Fibroblast of lung (primary cell): ENCODE data around the gene HCN1. TPM values are rescaled to one million over a fixed set of nuclear protein-coding genes. Genes with fewer than 3 reads are reported as not detected.

Experiments used
- DNase-seq, 2 donors: peaks; one replicate each; pipeline versions ENCODE4 v3.0.0 to v3.0.0-alpha.2; 2010; ENCODE audit warnings: low read depth in 2 of 2
- H2AFZ ChIP-seq: 2 replicates; pipeline ENCODE4 v1.5.1; 2012; ENCODE audit warnings: low read length, control low read depth, inconsistent platforms
- H3K27ac ChIP-seq: 2 replicates; pipeline ENCODE4 v1.5.1; 2011; ENCODE audit warnings: low read length, control low read depth; ENCODE audit not compliant: insufficient read depth
- H3K27me3 ChIP-seq: 2 replicates; pipeline ENCODE4 v1.5.1; 2011; ENCODE audit warnings: mild to moderate bottlenecking, low read length; ENCODE audit not compliant: control insufficient read depth, insufficient read depth
- H3K36me3 ChIP-seq: 2 replicates; pipeline ENCODE4 v1.5.1; 2011; ENCODE audit warnings: low read length; ENCODE audit not compliant: control insufficient read depth, insufficient read depth
- H3K4me1 ChIP-seq: 2 replicates; pipeline ENCODE4 v1.5.1; 2011; ENCODE audit warnings: low read length; ENCODE audit not compliant: control insufficient read depth, insufficient read depth; ENCODE audit errors: extremely low read depth
- H3K4me2 ChIP-seq: 2 replicates; pipeline ENCODE4 v1.5.1; 2011; ENCODE audit warnings: low read length, control low read depth; ENCODE audit not compliant: insufficient read depth; ENCODE audit errors: extremely low read depth
- H3K4me3 ChIP-seq, 4 experiments: fragments of 200-600 bp in 1 of 4; sonication (generic) in 1 of 4; replicated peaks in 1 of 4; 2 replicates each; pipeline ENCODE4 v1.5.1; 2011 to 2016; ENCODE audit warnings: low read length in 4 of 4, low read depth in 3 of 4, mild to moderate bottlenecking in 3 of 4, control low read depth in 2 of 4, inconsistent platforms in 1 of 4, mixed read lengths in 1 of 4; ENCODE audit not compliant: insufficient read depth in 1 of 4; ENCODE audit errors: control extremely low read depth in 1 of 4
- H3K79me2 ChIP-seq: 2 replicates; pipeline ENCODE4 v1.5.1; 2012; ENCODE audit warnings: mild to moderate bottlenecking, low read length, inconsistent platforms; ENCODE audit not compliant: control insufficient read depth, insufficient read depth
- H3K9ac ChIP-seq: 2 replicates; pipeline ENCODE4 v1.5.1; 2011; ENCODE audit warnings: mild to moderate bottlenecking, low read length, control low read depth; ENCODE audit not compliant: insufficient read depth
- H3K9me3 ChIP-seq: 2 replicates; pipeline ENCODE4 v1.5.1; 2012; ENCODE audit warnings: low read depth, low read length; ENCODE audit not compliant: control insufficient read depth, insufficient read depth
- H4K20me1 ChIP-seq: 2 replicates; pipeline ENCODE4 v1.5.1; 2011; ENCODE audit warnings: low read length; ENCODE audit not compliant: control insufficient read depth, insufficient read depth; ENCODE audit errors: extremely low read depth
- EZH2 ChIP-seq: IDR thresholded peaks from 2 replicates; pipeline ENCODE4 v1.5.1; 2012; ENCODE audit warnings: low read length, control low read depth, mild to moderate bottlenecking; ENCODE audit errors: missing control alignments
- polyA plus RNA-seq, 2 donors: library from polyadenylated mRNA; depleted of rRNA in 1 of 2; stranded (reverse) in 1 of 2; unstranded in 1 of 2; fragments of >200 nt; gene quantifications; 2 replicates each; pipeline ENCODE4 v1.2.1, GENCODE V29; 2011 to 2012; ENCODE audit warnings: missing spikeins in 1 of 2
- total RNA-seq: library from RNA; depleted of rRNA; stranded (reverse); fragments of >200 nt; gene quantifications from 2 replicates; pipeline ENCODE4 v1.2.1, GENCODE V29; 2014
- TF ChIP-seq, protein P1 (sequence below), 2 donors: IDR thresholded peaks in 1 of 2; conservative IDR thresholded peaks in 1 of 2; 1 replicate in 1 of 2; 2 replicates in 1 of 2; pipeline ENCODE4 v1.5.1; 2011 to 2012; ENCODE audit warnings: low read length in 2 of 2, control low read depth in 1 of 2, inconsistent platforms in 1 of 2, low read depth in 1 of 2, mild to moderate bottlenecking in 1 of 2

HCN1 gene
- total and polyA plus RNA-seq, 2 donors (not counting 1 experiment from before 2014, with no cell fraction given), result not detected

DNA sequence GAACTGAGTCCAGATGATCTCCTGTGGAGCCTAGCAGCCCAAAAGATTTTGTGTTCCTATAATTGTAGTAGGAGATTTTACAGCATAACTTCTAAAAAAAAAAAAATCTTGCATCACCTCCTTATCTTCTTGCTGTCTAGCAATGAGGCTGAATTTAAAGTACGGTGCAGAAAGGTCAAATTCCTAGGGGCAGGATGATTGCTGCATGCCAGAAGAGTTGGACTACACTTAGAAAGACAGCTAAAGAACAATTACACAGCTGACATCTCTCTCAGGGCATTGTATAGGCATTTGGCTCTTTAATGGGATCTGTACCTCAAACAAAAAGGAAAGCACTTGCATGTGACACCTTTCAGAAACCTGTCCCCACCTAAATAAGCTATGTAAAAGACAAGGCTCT lies 443.2 kb downstream of the HCN1 start:
- TF ChIP-seq EZH2, result no peak
- TF ChIP-seq, protein P1, sequence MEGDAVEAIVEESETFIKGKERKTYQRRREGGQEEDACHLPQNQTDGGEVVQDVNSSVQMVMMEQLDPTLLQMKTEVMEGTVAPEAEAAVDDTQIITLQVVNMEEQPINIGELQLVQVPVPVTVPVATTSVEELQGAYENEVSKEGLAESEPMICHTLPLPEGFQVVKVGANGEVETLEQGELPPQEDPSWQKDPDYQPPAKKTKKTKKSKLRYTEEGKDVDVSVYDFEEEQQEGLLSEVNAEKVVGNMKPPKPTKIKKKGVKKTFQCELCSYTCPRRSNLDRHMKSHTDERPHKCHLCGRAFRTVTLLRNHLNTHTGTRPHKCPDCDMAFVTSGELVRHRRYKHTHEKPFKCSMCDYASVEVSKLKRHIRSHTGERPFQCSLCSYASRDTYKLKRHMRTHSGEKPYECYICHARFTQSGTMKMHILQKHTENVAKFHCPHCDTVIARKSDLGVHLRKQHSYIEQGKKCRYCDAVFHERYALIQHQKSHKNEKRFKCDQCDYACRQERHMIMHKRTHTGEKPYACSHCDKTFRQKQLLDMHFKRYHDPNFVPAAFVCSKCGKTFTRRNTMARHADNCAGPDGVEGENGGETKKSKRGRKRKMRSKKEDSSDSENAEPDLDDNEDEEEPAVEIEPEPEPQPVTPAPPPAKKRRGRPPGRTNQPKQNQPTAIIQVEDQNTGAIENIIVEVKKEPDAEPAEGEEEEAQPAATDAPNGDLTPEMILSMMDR (conservative IDR thresholded peaks at IDR 0.05 in 1 of 2, IDR thresholded peaks at IDR 0.05 in 1 of 2; ENCODE audit: low read depth in 1 of 2, low read length in 2 of 2), result no peak

DNA sequence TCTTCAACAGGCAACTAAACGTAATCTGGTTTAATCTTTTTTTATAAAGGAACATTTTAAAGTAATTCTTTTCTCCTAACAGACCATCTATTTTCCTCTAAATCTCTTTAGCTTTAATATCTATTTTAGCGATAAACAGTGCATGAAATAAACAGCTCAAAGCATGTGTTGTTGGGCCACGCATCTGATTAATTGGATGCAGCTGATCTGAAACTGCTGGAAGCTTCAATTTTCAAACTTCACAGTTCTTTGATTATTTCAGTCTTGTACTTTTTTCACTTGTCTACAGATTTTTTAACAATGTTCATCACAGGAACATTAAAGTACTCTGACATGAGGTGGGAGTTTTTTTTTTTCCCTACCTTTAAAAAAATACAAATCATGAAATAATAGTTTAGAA lies 443.6 kb downstream of the HCN1 start:
- no peak overlapping the region for H3K4me2 ChIP-seq
- no peaks in the 10 kb centered on the region for H3K27me3 ChIP-seq
- no peak overlapping the region for H3K9ac ChIP-seq
- H4K20me1 ChIP-seq, result no peaks in the 10 kb centered on the region
- H2AFZ ChIP-seq, result no peak overlapping the region
- no peaks in the 10 kb centered on the region for H3K79me2 ChIP-seq
- no peaks in the 10 kb centered on the region for H3K9me3 ChIP-seq
- H3K27ac ChIP-seq, result no peak overlapping the region
- H3K4me1 ChIP-seq, result no peaks in the 10 kb centered on the region
- DNase-seq, result no peak
- TF ChIP-seq, protein P1 (conservative IDR thresholded peaks at IDR 0.05 in 1 of 2, IDR thresholded peaks at IDR 0.05 in 1 of 2; ENCODE audit: low read depth in 1 of 2, low read length in 2 of 2), result no peak
- TF ChIP-seq EZH2, result no peak
- no peak overlapping the region for H3K4me3 ChIP-seq
- H3K36me3 ChIP-seq, result no peaks in the 10 kb centered on the region

More for the DNA sequence above, 443.2 kb downstream of the HCN1 start:
- H3K4me1 ChIP-seq, result no peaks in the 10 kb centered on the region
- H3K4me2 ChIP-seq, result no peak overlapping the region
- no peak overlapping the region for H3K27ac ChIP-seq
- no peak overlapping the region for H2AFZ ChIP-seq
- H3K27me3 ChIP-seq, result no peaks in the 10 kb centered on the region
- no peaks in the 10 kb centered on the region for H3K9me3 ChIP-seq
- no peak overlapping the region for H3K9ac ChIP-seq
- no peaks in the 10 kb centered on the region for H3K36me3 ChIP-seq
- H4K20me1 ChIP-seq, result no peaks in the 10 kb centered on the region
- DNase-seq, result no peak
- H3K4me3 ChIP-seq, result no peak overlapping the region
- no peaks in the 10 kb centered on the region for H3K79me2 ChIP-seq

DNA sequence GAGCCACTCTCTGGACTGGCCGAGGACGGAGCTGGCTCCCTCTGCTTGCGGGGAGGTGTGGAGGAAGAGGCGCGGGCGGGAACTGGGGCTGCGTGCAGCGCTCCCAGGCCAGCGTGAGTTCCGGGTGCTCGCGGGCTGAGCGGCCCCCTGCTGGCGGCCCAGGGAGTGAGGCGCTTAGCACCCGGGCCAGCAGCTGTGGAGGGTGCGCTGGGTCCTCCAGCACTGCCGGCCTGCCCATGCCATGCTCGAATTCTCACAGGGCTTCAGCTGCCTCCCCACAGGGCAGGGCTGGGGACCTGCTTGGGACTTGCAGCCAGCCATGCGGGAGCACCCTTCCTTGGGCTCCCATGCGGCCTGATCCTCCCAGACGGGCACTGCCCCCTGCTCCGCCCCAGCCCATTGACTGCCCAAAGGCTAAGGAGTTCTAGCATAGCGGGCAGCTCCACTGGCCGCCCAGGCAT lies 470.6 kb downstream of the HCN1 start:
- Histone ChIP-seq H3K79me2 (no peaks in the 10 kb centered on the region), H4K20me1 (no peaks in the 10 kb centered on the region), H3K27me3 (no peaks in the 10 kb centered on the region), H3K4me2 (no peak overlapping the region), H3K4me3 (no peak overlapping the region), H3K9ac (no peak overlapping the region), H3K27ac (no peak overlapping the region), H3K4me1 (no peaks in the 10 kb centered on the region), H3K9me3 (no peaks in the 10 kb centered on the region), H2AFZ (no peak overlapping the region), H3K36me3 (no peaks in the 10 kb centered on the region)
- DNase-seq, result no peak
- TF ChIP-seq EZH2, result no peak
- TF ChIP-seq, protein P1 (conservative IDR thresholded peaks at IDR 0.05 in 1 of 2, IDR thresholded peaks at IDR 0.05 in 1 of 2; ENCODE audit: low read depth in 1 of 2, low read length in 2 of 2), result no peak
